ENCODE results near the gene GEMIN5. TPM values are rescaled to one million over a fixed set of nuclear protein-coding genes. Genes with fewer than 3 reads are reported as not detected.

GEMIN5 gene
- total and polyA plus RNA-seq, 2 of the 13 experiments (the other 11 are each of a cell fraction or from before 2014, with no cell fraction given), result 6.6 to 28.6 TPM

GRCh38 chr5:154956712-154957111 lies 18.7 kb upstream of the GEMIN5 start:
- H3K79me2 ChIP-seq (ENCODE audit: insufficient read depth, low read length), result peaks cover 9% of the 10 kb centered on the region
- DNase-seq (ENCODE audit: low spot score) (no peak), FAIRE-seq (no peak), ATAC-seq (no peak)
- no peak overlapping the region for H3K9ac ChIP-seq (ENCODE audit: insufficient read depth, low read depth, low read length)
- intact Hi-C loops (cut with micrococcal nuclease; ENCODE audit: unreplicated experiment) (no loop called here), in situ Hi-C loops (cut with HindIII; ENCODE audit: extremely low pct_ligation_motif_present, low pct_unique_long_range_greater_than_20kb) (no loop called here)
- H3K9me3 ChIP-seq (ENCODE audit: low read length), result no peaks in the 10 kb centered on the region
- no peak overlapping the region for H3K27ac ChIP-seq (ENCODE audit: extremely low read length, insufficient read depth, low read length)
- no peaks in the 10 kb centered on the region for H3K4me1 ChIP-seq (ENCODE audit: insufficient read depth, low read length)
- peaks cover 10 to 47% of the 10 kb centered on the region in 2 experiments for H3K36me3 ChIP-seq (replicated peaks in 1 of 2; ENCODE audit: control insufficient read depth in 1 of 2, insufficient read depth in 2 of 2, low read length in 2 of 2)
- no peaks in the 10 kb centered on the region for H3K27me3 ChIP-seq (ENCODE audit: control insufficient read depth in 1 of 2, insufficient read depth in 2 of 2, low read length in 2 of 2)
- no peak overlapping the region for H3K4me3 ChIP-seq (replicated peaks in 1 of 3; ENCODE audit: insufficient read depth in 1 of 3, low read depth in 2 of 3, low read length in 3 of 3)
- BruUV-seq (replicated peaks), result no TSS peak
- no peaks in the 10 kb centered on the region for H4K20me1 ChIP-seq (ENCODE audit: insufficient read depth, low read length)
- no peak overlapping the region for H3K4me2 ChIP-seq (ENCODE audit: low read depth, low read length)
- ChIA-PET CTCF (ENCODE audit: low intra/inter-chr PET ratio, low total read pairs) (no interaction called here), POLR2A (no interaction called here)
- H2AFZ ChIP-seq (ENCODE audit: low read length), result no peak overlapping the region
- TF ChIP-seq IRF9 (CRISPR knock-in tag; IDR thresholded peaks at IDR 0.05; ENCODE audit: borderline replicate concordance) (no peak), HOXA5 (CRISPR knock-in tag; IDR thresholded peaks at IDR 0.05) (no peak), TRIM24 (CRISPR knock-in tag; IDR thresholded peaks at IDR 0.05) (no peak), ELF3 (CRISPR knock-in tag; IDR thresholded peaks at IDR 0.05) (no peak), MED8 (CRISPR knock-in tag; IDR thresholded peaks at IDR 0.05; ENCODE audit: insufficient replicate concordance) (no peak), SRSF4 (IDR thresholded peaks at IDR 0.05; ENCODE audit: low read depth, low read length, poor library complexity, severe bottlenecking) (no peak), CCDC6 (CRISPR knock-in tag; IDR thresholded peaks at IDR 0.05) (no peak), PLRG1 (conservative IDR thresholded peaks at IDR 0.05) (no peak), FOXK1 (CRISPR knock-in tag; IDR thresholded peaks at IDR 0.05; ENCODE audit: borderline replicate concordance, low read depth) (no peak), YY1 (IDR thresholded peaks at IDR 0.05; ENCODE audit: insufficient read depth, insufficient replicate concordance, low read depth, low read length) (no peak), HNRNPL (IDR thresholded peaks at IDR 0.05; ENCODE audit: low read depth, low read length) (no peak), CBX1 (IDR thresholded peaks at IDR 0.05; ENCODE audit: low read depth) (no peak)

Measured in HepG2 (cell line).